ENCODE data around the gene CDK14. TPM values are rescaled to one million over a fixed set of nuclear protein-coding genes. Genes with fewer than 3 reads are reported as not detected.

The CDK14 gene
- total and polyA plus RNA-seq, 2 of the 8 experiments (the other 6 are each of a cell fraction or from before 2014, with no cell fraction given) = 5.5 to 47.3 TPM

GRCh38 chr7:90948085-90948484 is 352.0 kb downstream of the CDK14 start:
- no peak overlapping the region for H2AFZ ChIP-seq (ENCODE audit: low read length)
- DNase-seq (ENCODE audit: low read depth in 1 of 2, low spot score in 2 of 2) (no peak), FAIRE-seq (no peak)
- H3K4me3 ChIP-seq (ENCODE audit: extremely low read depth in 1 of 4, insufficient read depth in 2 of 4, low read depth in 3 of 4, low read length in 4 of 4) = no peak overlapping the region
- CTCF ChIA-PET (ENCODE audit: partially characterized antibody) = no interaction called here
- no peaks in the 10 kb centered on the region for H3K9me3 ChIP-seq (ENCODE audit: insufficient read depth in 2 of 2, low read depth in 1 of 2, low read length in 1 of 2)
- peaks cover 0 to 12% (median 3%) of the 10 kb centered on the region in 4 experiments; a peak in 2 of 7 replicates for H3K4me1 ChIP-seq (replicated peaks in 1 of 4; ENCODE audit: control insufficient read depth in 3 of 4, insufficient read depth in 4 of 4, low read length in 3 of 4)
- no peak overlapping the region for H3K4ac ChIP-seq (replicated peaks; ENCODE audit: insufficient read length, low read depth, low read length)
- no peak overlapping the region for H3K18ac ChIP-seq (ENCODE audit: extremely low read depth, low read length)
- no peak overlapping the region for H4K91ac ChIP-seq (replicated peaks; ENCODE audit: insufficient read length, low read length)
- H3K14ac ChIP-seq (ENCODE audit: insufficient read length) = no peak overlapping the region
- no peak for TF ChIP-seq HDAC2 (IDR thresholded peaks at IDR 0.05; ENCODE audit: borderline replicate concordance in 1 of 2, low read depth in 2 of 2, low read length in 2 of 2)
- TF ChIP-seq RFX5 (IDR thresholded peaks at IDR 0.05; ENCODE audit: borderline replicate concordance, low read depth, low read length) = no peak
- no peak for TF ChIP-seq SIRT6 (IDR thresholded peaks at IDR 0.05; ENCODE audit: low read length)
- no peak overlapping the region for H2BK15ac ChIP-seq (ENCODE audit: low read length)
- no peak overlapping the region for H3K23ac ChIP-seq (ENCODE audit: insufficient read length)
- no peak overlapping the region for H2BK120ac ChIP-seq (replicated peaks; ENCODE audit: low read depth, low read length)
- no peak overlapping the region for H2AK5ac ChIP-seq (ENCODE audit: low read depth, low read length)
- H3K79me2 ChIP-seq (ENCODE audit: control insufficient read depth in 1 of 2, insufficient read depth in 2 of 2, low read length in 2 of 2) = no peaks in the 10 kb centered on the region
- H3K79me1 ChIP-seq (ENCODE audit: low read depth, low read length) = no peaks in the 10 kb centered on the region
- POLR2A ChIA-PET (ENCODE audit: partially characterized antibody) = no interaction called here
- H2BK20ac ChIP-seq (ENCODE audit: low read length) = no peak overlapping the region
- no peak overlapping the region for H4K5ac ChIP-seq (ENCODE audit: insufficient read length, low read depth, low read length)
- no peaks in the 10 kb centered on the region for H4K20me1 ChIP-seq (replicated peaks in 1 of 2; ENCODE audit: control insufficient read depth in 1 of 2, insufficient read depth in 2 of 2, low read length in 2 of 2)
- H2BK5ac ChIP-seq (ENCODE audit: low read depth, low read length) = no peak overlapping the region
- no peaks in the 10 kb centered on the region for H3K23me2 ChIP-seq (ENCODE audit: low read depth, low read length)
- H3K56ac ChIP-seq (replicated peaks; ENCODE audit: insufficient read length, low read depth, low read length) = no peak overlapping the region
- no peaks in the 10 kb centered on the region for H3K36me3 ChIP-seq (ENCODE audit: control insufficient read depth in 2 of 4, insufficient read depth in 4 of 4, low read length in 3 of 4)
- H3K27me3 ChIP-seq (replicated peaks in 1 of 4; ENCODE audit: control insufficient read depth in 3 of 4, extremely low read depth in 1 of 4, insufficient read depth in 3 of 4, low read length in 3 of 4) = no peaks in the 10 kb centered on the region
- no peak overlapping the region for H3K27ac ChIP-seq (ENCODE audit: low read depth, low read length)
- no peak overlapping the region for H3K9ac ChIP-seq (replicated peaks in 1 of 4; ENCODE audit: extremely low read depth in 1 of 4, low read depth in 3 of 4, low read length in 3 of 4)
- no peak overlapping the region for H4K8ac ChIP-seq (ENCODE audit: extremely low read depth, insufficient read depth, low read length)
- no peak overlapping the region for H2BK12ac ChIP-seq (ENCODE audit: low read depth, low read length)
- H3K4me2 ChIP-seq (ENCODE audit: insufficient read depth in 1 of 2, low read depth in 2 of 2, low read length in 2 of 2) = no peak overlapping the region
